Globus pallidus (tissue), 1 donor: Measurements from ENCODE around the gene WDR53.
A peak's percentile ranks its signal among the peaks of the same experiment; 100 is the strongest.
"Not testable (repeated sequence)": the region's sequence is repeated elsewhere in the genome, so short reads cannot be mapped to it uniquely, and the experiment has no call there.

Source experiments
- DNase-seq: peaks from one replicate; pipeline ENCODE4 v3.0.0-alpha.2; 2015; ENCODE audit warnings: low spot score

Gene WDR53

DNA sequence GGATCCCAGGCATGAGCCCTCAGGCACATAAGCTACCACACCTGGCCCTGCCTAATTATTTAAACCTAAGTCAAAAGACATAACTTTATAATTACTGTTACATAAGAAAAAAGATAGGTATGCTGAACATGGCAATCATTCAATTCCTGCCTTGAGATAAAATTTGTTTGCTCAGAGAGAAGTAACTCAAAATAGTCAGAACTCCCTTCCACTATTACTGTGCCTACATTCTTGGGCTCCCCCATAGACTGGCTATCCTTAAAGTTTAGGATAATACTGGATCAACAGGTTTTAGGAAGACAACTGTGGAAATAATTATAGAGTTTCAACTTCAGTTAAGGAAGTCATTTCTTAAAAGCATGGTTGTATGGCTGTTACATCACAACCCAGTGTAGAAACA is 9.9 kb downstream of the WDR53 start:
- no peak for DNase-seq

DNA sequence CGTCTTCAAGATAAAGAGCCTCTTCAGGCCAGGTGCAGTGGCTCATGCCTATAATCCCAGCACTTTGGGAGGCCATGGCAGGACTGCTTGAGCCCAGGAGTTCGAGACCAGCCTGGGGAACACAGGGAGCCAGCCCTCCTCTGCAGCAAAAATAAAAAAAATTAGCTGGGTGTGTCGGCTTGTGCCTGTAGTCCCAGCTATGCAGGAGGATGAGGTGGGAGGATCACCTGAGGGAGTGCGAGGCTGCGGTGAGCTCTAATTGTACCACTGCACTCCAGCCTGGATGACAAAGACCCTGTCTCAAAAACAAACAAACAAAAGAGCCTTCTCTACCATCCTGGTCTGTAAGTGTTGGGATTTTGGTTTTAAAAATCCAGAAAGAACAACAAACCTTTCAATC is 11.1 kb downstream of the WDR53 start:
- no peak for DNase-seq

- no peak for DNase-seq
Measured at GRCh38 chr3:196555295-196555694, 13.1 kb downstream of the WDR53 start.

- DNase-seq: peak; percentile 23
Measured at GRCh38 chr3:196554205-196554604, 14.1 kb downstream of the WDR53 start.

DNA sequence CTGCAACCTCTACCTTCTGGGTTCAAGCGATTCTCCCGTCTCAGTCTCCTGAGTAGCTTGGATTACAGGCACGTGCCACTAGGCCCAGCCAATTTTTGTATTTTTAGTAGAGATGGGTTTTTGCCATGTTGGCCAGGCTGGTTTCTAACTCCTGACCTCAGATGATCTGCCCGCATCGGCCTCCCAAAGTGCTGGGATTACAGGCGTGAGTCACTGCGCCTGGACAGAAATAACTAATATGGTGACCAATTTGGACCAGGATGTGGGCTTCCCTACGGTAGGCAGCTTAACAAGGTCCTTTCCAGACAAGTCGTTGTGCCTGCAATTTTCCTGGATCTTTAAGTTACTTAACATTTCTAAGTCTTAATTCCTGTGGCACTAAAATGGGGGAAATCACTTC is 14.8 kb downstream of the WDR53 start:
- DNase-seq: no peak

- no peak for DNase-seq
Measured at GRCh38 chr3:196552253-196552652, 16.1 kb downstream of the WDR53 start.

DNA sequence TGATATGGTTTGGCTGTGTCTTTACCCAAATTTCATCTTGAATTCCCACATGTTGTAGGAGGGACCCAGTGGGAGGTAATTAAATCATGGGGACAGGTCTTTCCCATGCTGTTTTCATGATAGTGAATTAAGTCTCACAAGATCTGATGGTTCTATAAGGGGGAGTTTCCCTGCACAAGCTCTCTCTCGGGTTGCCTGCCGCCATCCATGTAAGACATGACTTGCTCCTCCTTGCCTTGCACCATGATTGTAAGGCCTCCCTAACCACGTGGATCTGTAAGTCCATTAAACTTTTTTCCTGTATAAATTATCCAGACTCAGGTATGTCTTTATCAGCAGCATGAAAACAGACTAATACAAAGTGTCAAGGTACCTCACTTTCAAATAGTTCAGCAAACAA is 18.2 kb downstream of the WDR53 start:
- not testable (repeated sequence) for DNase-seq

DNA sequence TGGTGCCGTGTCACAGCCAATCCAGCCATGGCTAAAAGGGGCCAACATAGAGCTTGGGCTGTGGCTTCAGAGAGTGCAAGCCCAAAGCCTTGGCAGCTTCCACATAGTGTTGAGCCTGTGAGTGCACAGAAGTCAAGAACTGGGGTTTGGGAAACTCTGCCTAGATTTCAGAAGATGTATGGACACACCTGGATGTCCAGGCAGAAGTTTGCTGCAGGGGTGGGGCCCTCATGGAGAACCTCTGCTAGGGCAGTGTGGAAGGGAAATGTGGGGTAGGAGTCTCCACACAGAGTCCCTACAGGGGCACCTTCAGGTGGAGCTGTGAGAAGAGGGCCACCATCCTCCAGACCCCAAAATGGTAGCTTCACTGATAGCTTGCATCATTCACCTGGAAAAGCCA is 19.0 kb downstream of the WDR53 start:
- not testable (repeated sequence) for DNase-seq

GRCh38 chr3:196547067-196547466 is 21.3 kb downstream of the WDR53 start:
- no peak for DNase-seq

- no peak for DNase-seq
Measured at GRCh38 chr3:196546537-196546936, 21.8 kb downstream of the WDR53 start.

- DNase-seq: no peak
Measured at GRCh38 chr3:196544491-196544992, 23.8 kb downstream of the WDR53 start.

DNA sequence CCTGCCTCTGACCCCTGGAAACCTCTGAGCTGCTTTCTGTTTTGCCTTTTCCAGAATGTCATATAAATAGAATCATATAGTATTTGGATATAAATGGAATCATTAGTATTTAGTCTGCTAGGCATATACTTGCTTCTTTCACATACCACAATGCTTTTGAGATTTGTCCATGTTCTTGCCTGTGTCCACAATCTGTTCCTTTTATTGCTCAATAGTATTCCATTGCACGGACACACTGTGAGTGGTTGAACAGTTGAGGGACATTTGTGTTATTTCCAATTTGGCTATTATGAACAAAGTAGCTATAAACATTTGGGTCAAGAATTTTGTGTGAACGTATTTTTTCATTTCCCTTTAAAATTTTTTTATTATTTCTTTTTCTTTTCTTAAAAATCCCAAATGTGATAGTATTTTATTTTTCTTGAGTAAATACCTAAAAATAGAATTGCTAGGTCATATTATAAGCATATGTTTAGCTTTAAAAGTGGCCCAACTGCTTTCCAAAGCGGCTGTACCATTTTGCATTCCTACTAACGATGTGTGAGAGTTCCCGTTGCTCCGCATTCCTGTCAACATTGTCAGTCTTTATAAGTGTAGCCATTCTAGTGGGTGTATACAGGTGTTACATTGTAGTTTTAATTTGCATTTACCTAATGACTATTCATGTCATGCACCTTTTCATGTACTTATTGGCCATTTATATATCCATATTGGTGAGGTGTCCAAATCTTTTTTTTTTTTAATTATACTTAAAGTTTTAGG is 26.5 kb downstream of the WDR53 start:
- DNase-seq: no peak

DNA sequence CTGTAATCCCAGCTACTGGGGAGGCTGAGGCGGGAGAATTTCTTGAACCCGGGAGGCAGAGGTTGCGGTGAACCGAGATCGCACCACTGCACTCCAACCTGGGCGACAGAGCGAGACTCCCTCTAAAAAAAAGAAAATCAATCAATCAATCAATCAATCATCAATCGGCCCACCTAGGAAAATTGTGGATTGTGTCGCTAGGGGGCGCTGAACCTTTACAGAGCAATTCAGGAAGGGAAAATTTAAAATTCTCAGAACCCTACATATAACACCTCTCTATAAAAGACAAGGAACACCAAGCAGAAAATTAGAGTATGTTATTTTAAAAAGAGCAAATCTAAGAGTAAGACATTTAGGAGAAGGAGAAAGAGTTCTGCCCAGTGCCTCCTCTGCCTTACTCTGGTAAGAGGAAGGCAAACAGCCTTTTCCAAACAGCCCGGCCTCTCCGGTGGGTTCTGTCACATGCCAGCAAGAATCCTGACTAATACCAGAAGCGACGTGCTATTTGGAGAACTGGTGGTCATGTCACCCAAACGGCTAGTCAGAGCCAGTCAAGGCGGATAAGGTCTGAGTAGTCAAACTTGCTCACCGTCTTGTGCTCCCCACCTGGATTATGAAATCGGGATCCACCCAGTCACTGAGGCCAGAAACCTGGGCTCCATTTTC is 30.9 kb downstream of the WDR53 start:
- no peak for DNase-seq

DNA sequence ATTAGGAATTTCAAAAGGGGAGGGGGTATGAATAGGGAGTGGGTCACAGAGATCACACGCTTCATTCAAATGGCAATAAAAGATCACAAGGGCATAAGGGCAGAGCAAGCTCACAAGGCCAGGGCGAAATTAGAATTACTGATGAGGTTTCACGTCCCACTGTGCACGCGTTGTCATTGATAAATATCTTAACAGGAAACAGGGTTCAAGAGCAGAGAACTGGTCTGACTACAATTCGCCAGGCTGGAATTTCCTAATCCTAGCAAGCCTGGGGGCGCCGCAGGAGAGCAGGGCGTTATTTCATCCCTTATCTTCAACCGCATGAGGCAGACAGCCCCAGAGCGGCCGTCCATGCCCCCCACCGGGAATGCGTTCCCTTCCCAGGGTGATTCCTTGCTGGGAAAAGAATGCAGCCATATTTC is 35.1 kb downstream of the WDR53 start:
- DNase-seq: no peak

DNA sequence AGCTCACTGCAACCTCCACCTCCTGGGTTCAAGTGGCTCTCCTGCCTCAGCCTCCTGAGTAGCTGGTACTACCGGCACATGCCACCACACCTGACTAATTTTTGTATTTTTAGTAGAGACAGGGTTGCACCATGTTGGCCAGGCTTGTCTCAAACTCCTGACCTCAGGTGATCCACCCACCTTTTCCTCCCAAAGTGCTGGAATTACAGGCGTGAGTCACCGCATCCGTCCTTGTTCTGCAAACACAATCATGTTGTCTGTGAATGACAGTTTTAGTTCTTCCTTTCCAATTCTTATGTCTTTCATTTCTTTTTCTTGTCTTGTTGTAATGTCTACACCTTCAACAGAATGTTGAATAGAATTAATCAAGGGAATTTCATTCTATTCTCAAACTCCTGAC is 36.9 kb downstream of the WDR53 start:
- no peak for DNase-seq

DNA sequence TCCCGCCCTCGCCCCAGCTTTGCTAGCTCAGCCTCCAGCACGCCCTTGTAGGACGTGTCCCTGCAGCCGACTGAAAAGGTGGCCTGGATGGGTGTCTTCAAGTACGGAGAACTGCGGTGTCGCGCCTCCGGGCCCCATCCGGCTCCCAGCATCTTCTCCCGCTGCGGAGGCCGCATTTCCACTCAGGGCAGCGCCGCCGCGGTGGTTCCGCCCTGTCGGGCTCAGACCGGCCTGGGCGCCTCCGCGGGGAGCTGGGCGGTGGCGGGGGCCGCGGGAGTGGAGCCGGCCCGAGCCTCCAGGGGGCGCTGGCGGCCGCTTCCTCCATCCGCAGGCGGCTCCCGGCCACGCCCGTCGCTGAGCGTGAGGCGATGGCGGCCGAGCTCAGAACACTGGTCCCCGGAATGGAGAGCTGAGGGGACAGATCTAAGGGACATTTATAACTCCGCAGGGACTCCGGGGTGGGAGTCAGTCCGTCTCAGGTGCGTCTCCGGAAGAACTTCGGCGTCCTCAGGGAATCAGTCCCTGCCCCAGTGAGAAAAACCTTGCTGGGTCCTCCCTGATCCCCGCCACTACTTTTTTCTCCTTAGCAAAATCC is 39.6 kb downstream of the WDR53 start:
- DNase-seq: peak; percentile 46

- no peak for DNase-seq
Measured at GRCh38 chr3:196525141-196525540, 43.2 kb downstream of the WDR53 start.

GRCh38 chr3:196524527-196524926 is 43.8 kb downstream of the WDR53 start:
- DNase-seq: no peak

GRCh38 chr3:196523841-196524240 is 44.5 kb downstream of the WDR53 start:
- no peak for DNase-seq

DNA sequence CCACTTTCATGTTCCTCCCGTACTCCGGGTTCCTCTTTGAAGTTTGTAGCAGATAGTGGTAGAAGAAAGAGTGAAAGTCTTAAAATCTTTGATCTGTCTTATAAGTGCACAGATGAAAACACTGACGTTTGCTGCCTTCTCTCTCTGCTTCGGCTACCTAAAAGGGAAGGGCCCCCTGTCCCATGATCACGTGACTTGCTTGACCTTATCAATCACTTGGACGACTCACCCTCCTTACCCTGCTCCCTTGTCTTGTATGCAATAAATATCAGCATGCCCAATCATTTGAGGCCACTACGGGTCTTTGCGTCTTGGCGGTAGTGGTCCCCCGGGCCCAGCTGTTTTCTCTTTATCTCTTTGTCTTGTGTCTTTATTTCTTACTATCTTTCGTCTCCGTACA is 47.1 kb downstream of the WDR53 start:
- not testable (repeated sequence) for DNase-seq

GRCh38 chr3:196519718-196520082 is 48.7 kb downstream of the WDR53 start:
- DNase-seq: no peak

DNA sequence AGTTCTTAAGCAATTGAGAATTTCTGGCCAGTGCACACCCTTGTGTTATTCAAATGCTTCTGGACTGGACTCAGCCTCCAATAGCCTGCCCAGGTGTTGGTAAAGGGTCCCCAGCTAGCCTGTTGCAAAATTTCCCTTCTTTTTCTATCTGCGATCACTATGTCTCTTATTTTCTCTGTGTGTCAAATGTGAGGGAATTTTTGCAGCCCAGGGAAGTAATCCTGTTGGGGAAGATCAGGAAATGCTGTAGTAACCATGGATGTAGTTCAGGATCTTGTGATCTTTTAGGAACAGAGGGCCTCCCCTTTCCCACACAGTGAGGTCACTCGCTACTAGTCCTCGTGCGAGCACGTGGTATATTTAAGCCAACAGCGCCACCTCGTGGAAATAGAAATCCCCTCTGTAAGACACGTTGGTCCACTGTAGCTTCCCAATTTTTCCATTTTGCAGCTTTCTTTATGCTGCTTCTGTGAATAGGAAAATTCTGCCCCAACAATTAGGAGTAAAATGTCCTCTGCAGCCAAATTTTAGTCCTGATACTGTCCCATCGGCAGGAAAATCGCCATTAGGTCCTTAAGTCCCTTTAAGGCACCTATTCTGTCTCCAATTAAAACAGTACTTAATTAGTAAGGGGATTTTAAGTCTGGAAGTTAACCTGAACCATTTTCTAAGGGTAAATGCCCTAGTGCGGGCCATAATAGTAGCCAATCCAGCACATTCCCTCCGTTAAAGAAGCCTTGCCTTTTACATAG is 49.2 kb downstream of the WDR53 start:
- no peak for DNase-seq
